GM23338 (cell line): ENCODE data around the gene STK33. TPM values are rescaled to one million over a fixed set of nuclear protein-coding genes. Genes with fewer than 3 reads are reported as not detected.

Experiments used
- ATAC-seq: fragments of 200-7000 bp; cut with Tn5 transposase; 3 replicates; pipeline ENCODE4 v1.9.1; 2020
- DNase-seq: peaks from one replicate; pipeline ENCODE4 v3.0.0-alpha.2; 2015; ENCODE audit warnings: low spot score
- H2AFZ ChIP-seq: fragments of 200-600 bp; sonication (generic); 2 replicates; pipeline ENCODE4 v1.8.0; 2016; ENCODE audit warnings: antibody characterized with exemption, mild to moderate bottlenecking, moderate library complexity
- H3F3A ChIP-seq: fragments of 200-600 bp; sonication (generic); replicated peaks from 2 replicates; pipeline ENCODE4 v1.8.0; 2017; ENCODE audit warnings: antibody characterized with exemption, mixed run types, low read depth
- H3K27ac ChIP-seq: fragments of 200-600 bp; sonication (generic); 2 replicates; pipeline ENCODE4 v1.6.1; 2016; ENCODE audit warnings: low read depth
- H3K27me3 ChIP-seq: fragments of 200-600 bp; sonication (generic); 2 replicates; pipeline ENCODE4 v1.8.0; 2016; ENCODE audit warnings: mild to moderate bottlenecking, mixed run types, moderate library complexity; ENCODE audit not compliant: insufficient read depth
- H3K36me3 ChIP-seq: fragments of 200-600 bp; sonication (generic); 2 replicates; pipeline ENCODE4 v1.8.0; 2016; ENCODE audit warnings: mild to moderate bottlenecking; ENCODE audit not compliant: insufficient read depth
- H3K4me1 ChIP-seq: fragments of 200-600 bp; sonication (generic); 2 replicates; pipeline ENCODE4 v1.8.0; 2016; ENCODE audit warnings: mild to moderate bottlenecking, moderate library complexity; ENCODE audit not compliant: insufficient read depth
- H3K4me2 ChIP-seq: fragments of 200-600 bp; sonication (generic); 2 replicates; pipeline ENCODE4 v1.7.1; 2017; ENCODE audit warnings: mixed run types
- H3K4me3 ChIP-seq: fragments of 200-600 bp; sonication (generic); 2 replicates; pipeline ENCODE4 v1.6.1; 2016; ENCODE audit warnings: mixed run types
- H3K79me2 ChIP-seq: fragments of 200-600 bp; sonication (generic); replicated peaks from 2 replicates; pipeline ENCODE4 v1.8.0; 2017; ENCODE audit warnings: mild to moderate bottlenecking; ENCODE audit not compliant: insufficient read depth
- H3K9me2 ChIP-seq: fragments of 200-600 bp; sonication (generic); 2 replicates; pipeline ENCODE4 v1.8.0; 2017; ENCODE audit not compliant: insufficient read depth
- H4K20me1 ChIP-seq: fragments of 200-600 bp; sonication (generic); replicated peaks from 2 replicates; pipeline ENCODE4 v1.8.0; 2017; ENCODE audit warnings: mild to moderate bottlenecking; ENCODE audit not compliant: insufficient read depth
- H3K27ac Mint-ChIP-seq: 2 replicates; pipeline ENCODE4 v1.8.0; 2020; ENCODE audit warnings: inconsistent platforms, mild to moderate bottlenecking, moderate library complexity, mixed read lengths
- H3K27me3 Mint-ChIP-seq: 3 replicates; pipeline ENCODE4 v1.8.0; 2022; ENCODE audit warnings: low read depth, mild to moderate bottlenecking, moderate library complexity, mixed read lengths, inconsistent platforms; ENCODE audit not compliant: insufficient read depth, poor library complexity
- H3K36me3 Mint-ChIP-seq: 3 replicates; pipeline ENCODE4 v1.8.0; 2021; ENCODE audit warnings: low read depth, mild to moderate bottlenecking, inconsistent platforms, moderate library complexity, mixed read lengths
- H3K4me1 Mint-ChIP-seq: 3 replicates; pipeline ENCODE4 v1.8.0; 2020; ENCODE audit warnings: mild to moderate bottlenecking, inconsistent platforms, mixed read lengths
- H3K4me3 Mint-ChIP-seq: 3 replicates; pipeline ENCODE4 v1.8.0; 2021; ENCODE audit warnings: moderate library complexity, mild to moderate bottlenecking, inconsistent platforms, mixed read lengths
- H3K9me3 Mint-ChIP-seq: 3 replicates; pipeline ENCODE4 v1.8.0; 2020; ENCODE audit warnings: moderate library complexity, mild to moderate bottlenecking, inconsistent platforms, mixed read lengths
- NANOG ChIP-seq: IDR thresholded peaks from 2 replicates; pipeline ENCODE4 v1.6.1; 2016; ENCODE audit warnings: antibody characterized with exemption, borderline replicate concordance
- ZNF114 ChIP-seq: fragments of 250-450 bp; sonication (Bioruptor Pico); IDR thresholded peaks from 2 replicates; pipeline ENCODE4 v1.5.0; 2020; ENCODE audit warnings: mild to moderate bottlenecking, moderate library complexity
- polyA plus RNA-seq: library from polyadenylated mRNA; unstranded; fragments of >200 nt; fragmentation: Nextera tagmentation; extraction: Ambion mirVana; gene quantifications from 2 replicates; pipeline ENCODE4 v1.2.1, GENCODE V29; 2016
- total RNA-seq: library from RNA; depleted of rRNA; stranded (reverse); fragments of >200 nt; shearing (Covaris generic); gene quantifications from 2 replicates; pipeline ENCODE4 v1.2.3, GENCODE V29; 2014
- TF ChIP-seq, protein P1 (sequence below), 2 experiments: fragments of 200-600 bp in 1 of 2; sonication (generic) in 1 of 2; conservative IDR thresholded peaks; 2 replicates each; pipeline versions ENCODE4 v1.5.1 to v1.6.1; 2016 to 2017; ENCODE audit warnings: antibody characterized with exemption in 2 of 2, low read depth in 2 of 2, mild to moderate bottlenecking in 2 of 2, moderate library complexity in 1 of 2
- TF ChIP-seq, protein P2 (sequence below): IDR thresholded peaks from one replicate; pipeline ENCODE4 v1.6.1; 2018; ENCODE audit warnings: antibody characterized with exemption; ENCODE audit not compliant: unreplicated experiment
- TF ChIP-seq, protein P3 (sequence below): IDR thresholded peaks from 2 replicates; pipeline ENCODE4 v1.6.1; 2016; ENCODE audit warnings: antibody characterized with exemption

The STK33 gene
- total and polyA plus RNA-seq, 2 experiments from 2014 or later: 17.2 to 18.2 TPM

- H3K27me3 Mint-ChIP-seq: peaks cover 1% of the 10 kb centered on the region
- TF ChIP-seq, protein P1, sequence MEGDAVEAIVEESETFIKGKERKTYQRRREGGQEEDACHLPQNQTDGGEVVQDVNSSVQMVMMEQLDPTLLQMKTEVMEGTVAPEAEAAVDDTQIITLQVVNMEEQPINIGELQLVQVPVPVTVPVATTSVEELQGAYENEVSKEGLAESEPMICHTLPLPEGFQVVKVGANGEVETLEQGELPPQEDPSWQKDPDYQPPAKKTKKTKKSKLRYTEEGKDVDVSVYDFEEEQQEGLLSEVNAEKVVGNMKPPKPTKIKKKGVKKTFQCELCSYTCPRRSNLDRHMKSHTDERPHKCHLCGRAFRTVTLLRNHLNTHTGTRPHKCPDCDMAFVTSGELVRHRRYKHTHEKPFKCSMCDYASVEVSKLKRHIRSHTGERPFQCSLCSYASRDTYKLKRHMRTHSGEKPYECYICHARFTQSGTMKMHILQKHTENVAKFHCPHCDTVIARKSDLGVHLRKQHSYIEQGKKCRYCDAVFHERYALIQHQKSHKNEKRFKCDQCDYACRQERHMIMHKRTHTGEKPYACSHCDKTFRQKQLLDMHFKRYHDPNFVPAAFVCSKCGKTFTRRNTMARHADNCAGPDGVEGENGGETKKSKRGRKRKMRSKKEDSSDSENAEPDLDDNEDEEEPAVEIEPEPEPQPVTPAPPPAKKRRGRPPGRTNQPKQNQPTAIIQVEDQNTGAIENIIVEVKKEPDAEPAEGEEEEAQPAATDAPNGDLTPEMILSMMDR (conservative IDR thresholded peaks at IDR 0.05; ENCODE audit: low read depth in 2 of 2): peak; percentile 52 to 72
- TF ChIP-seq, protein P2, sequence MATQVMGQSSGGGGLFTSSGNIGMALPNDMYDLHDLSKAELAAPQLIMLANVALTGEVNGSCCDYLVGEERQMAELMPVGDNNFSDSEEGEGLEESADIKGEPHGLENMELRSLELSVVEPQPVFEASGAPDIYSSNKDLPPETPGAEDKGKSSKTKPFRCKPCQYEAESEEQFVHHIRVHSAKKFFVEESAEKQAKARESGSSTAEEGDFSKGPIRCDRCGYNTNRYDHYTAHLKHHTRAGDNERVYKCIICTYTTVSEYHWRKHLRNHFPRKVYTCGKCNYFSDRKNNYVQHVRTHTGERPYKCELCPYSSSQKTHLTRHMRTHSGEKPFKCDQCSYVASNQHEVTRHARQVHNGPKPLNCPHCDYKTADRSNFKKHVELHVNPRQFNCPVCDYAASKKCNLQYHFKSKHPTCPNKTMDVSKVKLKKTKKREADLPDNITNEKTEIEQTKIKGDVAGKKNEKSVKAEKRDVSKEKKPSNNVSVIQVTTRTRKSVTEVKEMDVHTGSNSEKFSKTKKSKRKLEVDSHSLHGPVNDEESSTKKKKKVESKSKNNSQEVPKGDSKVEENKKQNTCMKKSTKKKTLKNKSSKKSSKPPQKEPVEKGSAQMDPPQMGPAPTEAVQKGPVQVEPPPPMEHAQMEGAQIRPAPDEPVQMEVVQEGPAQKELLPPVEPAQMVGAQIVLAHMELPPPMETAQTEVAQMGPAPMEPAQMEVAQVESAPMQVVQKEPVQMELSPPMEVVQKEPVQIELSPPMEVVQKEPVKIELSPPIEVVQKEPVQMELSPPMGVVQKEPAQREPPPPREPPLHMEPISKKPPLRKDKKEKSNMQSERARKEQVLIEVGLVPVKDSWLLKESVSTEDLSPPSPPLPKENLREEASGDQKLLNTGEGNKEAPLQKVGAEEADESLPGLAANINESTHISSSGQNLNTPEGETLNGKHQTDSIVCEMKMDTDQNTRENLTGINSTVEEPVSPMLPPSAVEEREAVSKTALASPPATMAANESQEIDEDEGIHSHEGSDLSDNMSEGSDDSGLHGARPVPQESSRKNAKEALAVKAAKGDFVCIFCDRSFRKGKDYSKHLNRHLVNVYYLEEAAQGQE: no peak
- H2AFZ ChIP-seq: no peak overlapping the region
- DNase-seq (peak; percentile 73), ATAC-seq (peak; percentile 72)
- no peak overlapping the region for H3K27ac ChIP-seq
- no peaks in the 10 kb centered on the region for H3K36me3 ChIP-seq
- H3K4me2 ChIP-seq: no peak overlapping the region
- H3F3A ChIP-seq: no peaks in the 10 kb centered on the region
- H3K27me3 ChIP-seq: no peaks in the 10 kb centered on the region
- H3K4me3 Mint-ChIP-seq: no peak overlapping the region
- H4K20me1 ChIP-seq: no peaks in the 10 kb centered on the region; the same call in 1 of the 2 replicates
- H3K36me3 Mint-ChIP-seq: no peaks in the 10 kb centered on the region; the same call in 2 of the 3 replicates
- H3K4me1 ChIP-seq: peaks cover 10% of the 10 kb centered on the region
- no peaks in the 10 kb centered on the region for H3K9me3 Mint-ChIP-seq
- H3K27ac Mint-ChIP-seq: no peak overlapping the region
- H3K4me3 ChIP-seq: no peak overlapping the region
- H3K4me1 Mint-ChIP-seq: peaks cover 22% of the 10 kb centered on the region
- H3K9me2 ChIP-seq: no peaks in the 10 kb centered on the region
- no peaks in the 10 kb centered on the region for H3K79me2 ChIP-seq
These were observed 209.7 kb downstream of the STK33 start for GRCh38 chr11:8384199-8384821.

DNA sequence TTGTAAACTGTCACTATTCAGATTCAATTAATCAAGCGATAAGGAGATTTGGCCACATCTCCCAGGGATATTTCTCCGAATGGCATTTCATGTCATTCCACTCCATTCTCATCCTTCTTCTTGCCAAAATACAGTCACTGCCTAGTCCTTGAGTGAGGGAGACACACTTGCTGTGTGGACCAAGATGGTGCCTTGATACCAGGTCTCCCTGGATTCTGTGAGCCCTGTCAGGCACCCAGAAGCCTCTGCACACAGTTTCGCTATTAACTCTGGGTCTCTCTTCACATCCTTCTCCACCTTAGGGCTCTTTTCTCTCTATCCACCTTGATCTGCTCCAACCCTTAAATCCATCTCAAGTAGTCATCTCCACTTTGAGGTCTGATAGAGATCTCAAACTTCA is 210.4 kb downstream of the STK33 start:
- Histone ChIP-seq H3K4me3 (no peak overlapping the region), H3K4me2 (no peak overlapping the region), H3K27ac (no peak overlapping the region), H2AFZ (no peak overlapping the region), H3F3A (no peaks in the 10 kb centered on the region), H4K20me1 (no peaks in the 10 kb centered on the region; the same call in 1 of the 2 replicates), H3K9me2 (no peaks in the 10 kb centered on the region), H3K36me3 (no peaks in the 10 kb centered on the region), H3K79me2 (no peaks in the 10 kb centered on the region), H3K27me3 (no peaks in the 10 kb centered on the region), H3K4me1 (peaks cover 10% of the 10 kb centered on the region)
- H3K36me3 Mint-ChIP-seq: no peaks in the 10 kb centered on the region; the same call in 2 of the 3 replicates
- DNase-seq (no peak), ATAC-seq (no peak)
- H3K27ac Mint-ChIP-seq: no peak overlapping the region
- H3K4me1 Mint-ChIP-seq: peaks cover 16% of the 10 kb centered on the region
- TF ChIP-seq, protein P2: no peak
- TF ChIP-seq, protein P3, sequence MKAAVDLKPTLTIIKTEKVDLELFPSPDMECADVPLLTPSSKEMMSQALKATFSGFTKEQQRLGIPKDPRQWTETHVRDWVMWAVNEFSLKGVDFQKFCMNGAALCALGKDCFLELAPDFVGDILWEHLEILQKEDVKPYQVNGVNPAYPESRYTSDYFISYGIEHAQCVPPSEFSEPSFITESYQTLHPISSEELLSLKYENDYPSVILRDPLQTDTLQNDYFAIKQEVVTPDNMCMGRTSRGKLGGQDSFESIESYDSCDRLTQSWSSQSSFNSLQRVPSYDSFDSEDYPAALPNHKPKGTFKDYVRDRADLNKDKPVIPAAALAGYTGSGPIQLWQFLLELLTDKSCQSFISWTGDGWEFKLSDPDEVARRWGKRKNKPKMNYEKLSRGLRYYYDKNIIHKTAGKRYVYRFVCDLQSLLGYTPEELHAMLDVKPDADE: no peak
- no peak for TF ChIP-seq ZNF114 (CRISPR knock-in tag)
- no peak for TF ChIP-seq NANOG
- H3K9me3 Mint-ChIP-seq: no peaks in the 10 kb centered on the region
- H3K27me3 Mint-ChIP-seq: peaks cover under 1% of the 10 kb centered on the region
- no peak overlapping the region for H3K4me3 Mint-ChIP-seq
